Glutamatergic neuron (in vitro differentiated cells): Measurements from ENCODE around the gene KRT9. TPM values are rescaled to one million over a fixed set of nuclear protein-coding genes. Genes with fewer than 3 reads are reported as not detected.
A peak's percentile ranks its signal among the peaks of the same experiment; 100 is the strongest.
"Not testable (repeated sequence)": the region's sequence is repeated elsewhere in the genome, so short reads cannot be mapped to it uniquely, and the experiment has no call there.

Experiments
- DNase-seq: peaks from one replicate; pipeline ENCODE4 v3.0.0; 2022
- H3K27ac Mint-ChIP-seq: one replicate; pipeline ENCODE4 v1.8.0; 2020; ENCODE audit warnings: mild to moderate bottlenecking, mixed read lengths, inconsistent platforms; ENCODE audit not compliant: unreplicated experiment
- H3K27me3 Mint-ChIP-seq: one replicate; pipeline ENCODE4 v1.8.0; 2020; ENCODE audit warnings: mild to moderate bottlenecking, moderate library complexity, mixed read lengths, inconsistent platforms; ENCODE audit not compliant: unreplicated experiment
- H3K36me3 Mint-ChIP-seq: one replicate; pipeline ENCODE4 v1.8.0; 2020; ENCODE audit warnings: mild to moderate bottlenecking, mixed read lengths, inconsistent platforms; ENCODE audit not compliant: unreplicated experiment
- H3K4me1 Mint-ChIP-seq: one replicate; pipeline ENCODE4 v1.8.0; 2020; ENCODE audit warnings: mild to moderate bottlenecking, low read depth, mixed read lengths, inconsistent platforms; ENCODE audit not compliant: unreplicated experiment
- H3K4me3 Mint-ChIP-seq: one replicate; pipeline ENCODE4 v1.8.0; 2020; ENCODE audit warnings: mild to moderate bottlenecking, mixed read lengths, inconsistent platforms; ENCODE audit not compliant: unreplicated experiment
- H3K9me3 Mint-ChIP-seq: one replicate; pipeline ENCODE4 v1.8.0; 2020; ENCODE audit warnings: mild to moderate bottlenecking, moderate library complexity, mixed read lengths, inconsistent platforms; ENCODE audit not compliant: unreplicated experiment
- CTCF ChIP-seq: fragments of 200-600 bp; sonication (generic); IDR thresholded peaks from one replicate; pipeline ENCODE4 v1.5.0; 2021; ENCODE audit not compliant: partially characterized antibody, unreplicated experiment
- long read RNA-seq: library from polyadenylated mRNA; unstranded; transcript quantifications from one replicate; pipeline ENCODE4 v2.0.0, GENCODE V29; 2020; ENCODE audit not compliant: unreplicated experiment
- total RNA-seq: library from RNA; stranded (reverse); fragmentation: NEBNext Ultra II Directional; extraction: Animal tissue kit (Norgen Biotek cat#: 25700); gene quantifications from one replicate; pipeline ENCODE4 v1.2.1, GENCODE V29; 2021; ENCODE audit not compliant: unreplicated experiment

The KRT9 gene, protein sequence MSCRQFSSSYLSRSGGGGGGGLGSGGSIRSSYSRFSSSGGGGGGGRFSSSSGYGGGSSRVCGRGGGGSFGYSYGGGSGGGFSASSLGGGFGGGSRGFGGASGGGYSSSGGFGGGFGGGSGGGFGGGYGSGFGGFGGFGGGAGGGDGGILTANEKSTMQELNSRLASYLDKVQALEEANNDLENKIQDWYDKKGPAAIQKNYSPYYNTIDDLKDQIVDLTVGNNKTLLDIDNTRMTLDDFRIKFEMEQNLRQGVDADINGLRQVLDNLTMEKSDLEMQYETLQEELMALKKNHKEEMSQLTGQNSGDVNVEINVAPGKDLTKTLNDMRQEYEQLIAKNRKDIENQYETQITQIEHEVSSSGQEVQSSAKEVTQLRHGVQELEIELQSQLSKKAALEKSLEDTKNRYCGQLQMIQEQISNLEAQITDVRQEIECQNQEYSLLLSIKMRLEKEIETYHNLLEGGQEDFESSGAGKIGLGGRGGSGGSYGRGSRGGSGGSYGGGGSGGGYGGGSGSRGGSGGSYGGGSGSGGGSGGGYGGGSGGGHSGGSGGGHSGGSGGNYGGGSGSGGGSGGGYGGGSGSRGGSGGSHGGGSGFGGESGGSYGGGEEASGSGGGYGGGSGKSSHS
- total RNA-seq: not detected
- long read RNA-seq: 0 reads

GRCh38 chr17:41571561-41572434, at the start of gene KRT9:
Gene KRT9 (minus strand): TSS chr17:41572059. CDS start chr17:41571992, 67 bp downstream.
- no peak within 1 kb of the TSS for H3K4me3 Mint-ChIP-seq
- no peak for DNase-seq
- H3K4me1 Mint-ChIP-seq: peaks cover 4% of the 10 kb centered on the region
- H3K36me3 Mint-ChIP-seq: no peaks in the 10 kb centered on the region
- no peak within 1 kb of the TSS for H3K27ac Mint-ChIP-seq
- no peak for TF ChIP-seq CTCF
- H3K9me3 Mint-ChIP-seq: no peaks in the 10 kb centered on the region
- peaks cover 2% of the 10 kb centered on the region for H3K27me3 Mint-ChIP-seq

GRCh38 chr17:41621435-41621817, 49.6 kb upstream of the KRT9 start:
- H3K4me1 Mint-ChIP-seq, H3K27ac Mint-ChIP-seq, H3K27me3 Mint-ChIP-seq, H3K9me3 Mint-ChIP-seq, DNase-seq, H3K4me3 Mint-ChIP-seq, H3K36me3 Mint-ChIP-seq: not testable (repeated sequence)

DNA sequence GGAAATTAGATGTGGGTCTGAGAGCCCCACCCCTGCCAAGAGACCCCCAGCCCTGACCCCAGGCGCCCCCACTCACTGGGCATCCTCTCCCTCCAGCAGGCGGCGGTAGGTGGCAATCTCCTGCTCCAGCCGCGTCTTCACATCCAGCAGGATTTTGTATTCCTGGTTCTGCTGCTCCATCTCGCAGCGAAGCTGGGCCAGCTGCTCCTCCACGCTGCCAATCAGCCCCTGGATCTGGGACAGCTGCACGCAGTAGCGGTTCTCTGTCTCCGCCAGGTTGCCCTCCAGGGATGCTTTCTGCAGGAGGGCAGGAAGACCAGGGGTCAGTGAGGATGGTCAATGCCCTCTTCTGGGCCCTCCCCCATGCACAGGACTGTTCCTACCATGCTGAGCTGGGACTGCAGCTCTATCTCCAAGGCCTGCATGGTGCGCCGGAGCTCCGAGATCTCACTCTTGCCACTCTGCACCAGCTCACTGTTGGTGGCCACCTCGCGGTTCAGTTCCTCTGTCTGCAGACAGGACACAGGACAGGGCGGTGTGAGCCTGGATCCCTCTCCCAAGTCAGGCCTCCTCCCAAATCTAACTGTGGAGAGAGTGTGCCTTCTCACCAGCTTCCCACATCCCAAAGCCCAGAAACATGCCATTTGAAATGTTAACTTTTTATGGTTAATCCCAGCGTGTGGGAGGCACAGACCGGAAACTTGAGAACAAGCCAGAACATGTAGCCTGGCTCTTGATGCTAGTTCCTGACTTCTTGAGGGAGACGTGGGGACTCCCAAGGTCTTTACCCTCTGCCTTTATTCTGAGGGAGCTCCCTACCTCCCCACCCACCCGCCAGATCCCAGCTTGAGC, 49.0 kb upstream of the KRT9 start:
- peaks cover 2% of the 10 kb centered on the region for H3K27me3 Mint-ChIP-seq
- no peak overlapping the region for H3K4me3 Mint-ChIP-seq
- H3K27ac Mint-ChIP-seq: no peak overlapping the region
- peak; percentile 15 for DNase-seq
- peaks cover 6% of the 10 kb centered on the region for H3K36me3 Mint-ChIP-seq
- H3K4me1 Mint-ChIP-seq: no peaks in the 10 kb centered on the region
- peaks cover 3% of the 10 kb centered on the region for H3K9me3 Mint-ChIP-seq
- no peak for TF ChIP-seq CTCF

- H3K4me3 Mint-ChIP-seq: peak overlapping the region; percentile 5
- H3K27ac Mint-ChIP-seq, H3K36me3 Mint-ChIP-seq, H3K9me3 Mint-ChIP-seq, H3K27me3 Mint-ChIP-seq, H3K4me1 Mint-ChIP-seq: not testable (repeated sequence)
- peak; percentile 8 for DNase-seq
Observed at GRCh38 chr17:41619927-41620582, 48.2 kb upstream of the KRT9 start.

GRCh38 chr17:41619036-41619926, 47.4 kb upstream of the KRT9 start:
- no peak overlapping the region for H3K4me3 Mint-ChIP-seq
- peaks cover 3% of the 10 kb centered on the region for H3K9me3 Mint-ChIP-seq
- DNase-seq: peak; percentile 7
- TF ChIP-seq CTCF: no peak
- H3K36me3 Mint-ChIP-seq: peaks cover 6% of the 10 kb centered on the region
- H3K27me3 Mint-ChIP-seq: peaks cover 2% of the 10 kb centered on the region
- no peaks in the 10 kb centered on the region for H3K4me1 Mint-ChIP-seq
- H3K27ac Mint-ChIP-seq: no peak overlapping the region
